Naive B cell (primary cell): ENCODE measurements around the gene IQCB1. TPM values are rescaled to one million over a fixed set of nuclear protein-coding genes. Genes with fewer than 3 reads are reported as not detected.
"Not testable (repeated sequence)": the region's sequence is repeated elsewhere in the genome, so short reads cannot be mapped to it uniquely, and the experiment has no call there.

Experiments used
- ATAC-seq, 2 donors: fragments of 150-1000 bp; cut with Tn5 transposase; 2 replicates each; pipeline ENCODE4 v1.10.0; 2021; ENCODE audit warnings: low read depth in 2 of 2, mild to moderate bottlenecking in 2 of 2, moderate library complexity in 2 of 2
- DNase-seq: peaks from one replicate; pipeline ENCODE4 v3.0.0; 2022
- H3K27ac Mint-ChIP-seq, 6 donors: one replicate each; pipeline ENCODE4 v1.8.0; 2020 to 2022; ENCODE audit warnings: mild to moderate bottlenecking in 6 of 6, mixed read lengths in 6 of 6, moderate library complexity in 5 of 6, inconsistent platforms in 2 of 6
- H3K27me3 Mint-ChIP-seq, 3 donors: one replicate each; pipeline ENCODE4 v1.8.0; 2021 to 2022; ENCODE audit warnings: mixed read lengths in 3 of 3, mild to moderate bottlenecking in 1 of 3
- H3K36me3 Mint-ChIP-seq, 2 donors: one replicate each; pipeline ENCODE4 v1.8.0; 2020 to 2022; ENCODE audit warnings: mixed read lengths in 2 of 2, inconsistent platforms in 1 of 2, mild to moderate bottlenecking in 1 of 2
- H3K4me1 Mint-ChIP-seq, 3 donors: one replicate each; pipeline ENCODE4 v1.8.0; 2020 to 2022; ENCODE audit warnings: mixed read lengths in 3 of 3, inconsistent platforms in 1 of 3, mild to moderate bottlenecking in 1 of 3, moderate library complexity in 1 of 3
- H3K4me3 Mint-ChIP-seq, 8 donors: one replicate each; pipeline ENCODE4 v1.8.0; 2020 to 2022; ENCODE audit warnings: mild to moderate bottlenecking in 8 of 8, mixed read lengths in 8 of 8, moderate library complexity in 8 of 8, inconsistent platforms in 2 of 8
- H3K9me3 Mint-ChIP-seq, 7 donors: one replicate each; pipeline ENCODE4 v1.8.0; 2020 to 2022; ENCODE audit warnings: mixed read lengths in 7 of 7, mild to moderate bottlenecking in 5 of 7, inconsistent platforms in 2 of 7, moderate library complexity in 1 of 7
- polyA plus RNA-seq, 6 donors: library from polyadenylated mRNA; unstranded; fragments of 300-500 nt; fragmentation: Illumina TruSeq; gene quantifications; one replicate each; pipeline ENCODE4 v1.2.3, GENCODE V29; 2021; ENCODE audit warnings: low read depth in 6 of 6

Gene IQCB1
- polyA plus RNA-seq, 6 donors from 2014 or later = 40.4 to 53.9 (median 46.7) TPM

DNA sequence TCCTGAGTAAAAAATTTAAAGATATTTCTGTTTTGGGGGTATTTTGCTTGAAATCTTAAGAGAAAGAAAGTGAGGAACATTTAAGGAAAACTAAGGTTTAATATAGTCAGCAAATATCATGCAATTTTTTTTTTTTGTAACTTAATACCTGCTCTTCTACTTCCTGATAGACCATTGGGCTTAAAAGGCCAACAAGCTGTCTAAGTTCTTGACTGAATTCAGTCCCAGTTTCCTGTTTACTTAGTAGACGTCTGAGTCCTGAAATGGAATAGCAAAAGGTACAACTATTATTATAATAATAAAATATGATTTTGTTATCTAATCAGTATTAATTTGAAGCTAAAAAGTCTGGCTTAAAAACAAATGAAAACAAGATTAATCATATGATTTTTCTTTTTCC is 37.9 kb downstream of the IQCB1 start:
- peaks cover 43 to 61% (median 45%) of the 10 kb centered on the region in 3 donors for H3K4me1 Mint-ChIP-seq
- peak overlapping the region in 2 of 6 donors; percentile 48 to 74 for H3K27ac Mint-ChIP-seq
- H3K9me3 Mint-ChIP-seq = peaks cover 0 to 7% (median 0%) of the 10 kb centered on the region in 7 donors
- DNase-seq (no peak), ATAC-seq (no peak)
- H3K4me3 Mint-ChIP-seq = peak overlapping the region in 4 of 8 donors; percentile 12 to 70 (median 30)
- no peaks in the 10 kb centered on the region for H3K27me3 Mint-ChIP-seq
- peaks cover 8 to 10% of the 10 kb centered on the region in 2 donors for H3K36me3 Mint-ChIP-seq

- H3K36me3 Mint-ChIP-seq = peaks cover 7 to 15% of the 10 kb centered on the region in 2 donors
- H3K4me1 Mint-ChIP-seq = peaks cover 32 to 55% (median 32%) of the 10 kb centered on the region in 3 donors
- peaks cover 0 to 2% (median 0%) of the 10 kb centered on the region in 7 donors for H3K9me3 Mint-ChIP-seq
- peak overlapping the region; percentile 7 to 92 (median 66) for H3K27ac Mint-ChIP-seq
- H3K4me3 Mint-ChIP-seq = peak overlapping the region; percentile 67 to 92 (median 84)
- ATAC-seq = peak; percentile 70 to 81
- no peak for DNase-seq
- no peaks in the 10 kb centered on the region for H3K27me3 Mint-ChIP-seq
Observed at GRCh38 chr3:121794264-121794983, 40.4 kb downstream of the IQCB1 start.

DNA sequence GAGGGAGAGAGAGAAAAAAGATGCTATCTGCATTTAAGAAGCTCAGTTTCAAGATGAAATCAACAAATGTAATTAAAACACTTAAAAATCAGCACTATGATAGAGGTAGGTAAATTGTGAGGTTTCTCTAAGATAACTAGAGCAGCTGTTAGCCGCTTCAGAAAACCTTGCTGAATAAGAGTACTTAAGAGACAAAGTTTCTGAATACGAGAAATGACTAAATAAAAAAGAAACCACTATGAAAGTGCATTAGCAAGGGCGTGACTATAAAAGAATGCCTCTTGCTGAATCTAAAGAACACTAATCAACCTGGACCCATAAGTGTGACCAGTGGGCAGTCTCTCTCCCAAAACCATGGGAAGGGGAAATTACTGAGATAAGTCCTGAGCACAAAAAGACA is 41.8 kb downstream of the IQCB1 start:
- peaks cover 39 to 64% (median 46%) of the 10 kb centered on the region in 3 donors for H3K4me1 Mint-ChIP-seq
- DNase-seq (no peak), ATAC-seq (peak; percentile 22 to 24)
- peak overlapping the region; percentile 67 to 92 (median 86) for H3K4me3 Mint-ChIP-seq
- peaks cover 0 to 2% (median 0%) of the 10 kb centered on the region in 7 donors for H3K9me3 Mint-ChIP-seq
- H3K36me3 Mint-ChIP-seq = peaks cover 20 to 29% of the 10 kb centered on the region in 2 donors
- no peaks in the 10 kb centered on the region for H3K27me3 Mint-ChIP-seq
- H3K27ac Mint-ChIP-seq = peak overlapping the region; percentile 86 to 98 (median 92)

- H3K4me3 Mint-ChIP-seq = peak overlapping the region in 1 of 8 donors; percentile 63
- H3K9me3 Mint-ChIP-seq = no peaks in the 10 kb centered on the region
- H3K4me1 Mint-ChIP-seq = peaks cover 15 to 36% (median 29%) of the 10 kb centered on the region in 3 donors
- H3K27me3 Mint-ChIP-seq = no peaks in the 10 kb centered on the region
- ATAC-seq = no peak
- H3K36me3 Mint-ChIP-seq = peaks cover 44 to 49% of the 10 kb centered on the region in 2 donors
- no peak for DNase-seq
- H3K27ac Mint-ChIP-seq = peak overlapping the region in 2 of 6 donors; percentile 62 to 66
Observed at GRCh38 chr3:121786485-121786884, 48.4 kb downstream of the IQCB1 start.

GRCh38 chr3:121782784-121783183 is 52.1 kb downstream of the IQCB1 start:
- H3K27me3 Mint-ChIP-seq, H3K4me3 Mint-ChIP-seq, H3K9me3 Mint-ChIP-seq, DNase-seq, ATAC-seq, H3K27ac Mint-ChIP-seq: not testable (repeated sequence)
- peaks cover 7 to 26% (median 17%) of the 10 kb centered on the region in 3 donors for H3K4me1 Mint-ChIP-seq
- peaks cover 49 to 50% of the 10 kb centered on the region in 2 donors for H3K36me3 Mint-ChIP-seq

DNA sequence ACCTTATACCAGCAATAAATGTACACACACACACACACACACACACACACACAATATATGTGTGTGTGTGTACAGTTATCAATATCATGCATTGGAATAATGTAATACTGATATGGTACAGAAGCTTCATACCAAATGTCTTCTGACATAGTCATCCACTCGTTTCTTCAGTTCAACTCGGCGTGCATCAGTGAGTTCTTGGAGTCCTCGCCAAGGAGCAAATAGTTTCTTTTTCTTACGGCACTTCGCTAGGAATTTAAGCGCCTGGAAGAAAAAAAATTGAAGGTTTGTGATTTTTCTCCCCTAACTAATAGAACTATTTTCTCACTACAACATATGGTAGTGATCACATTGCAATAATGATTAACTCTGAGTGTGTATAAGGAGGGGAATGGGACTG is 53.2 kb downstream of the IQCB1 start:
- Mint-ChIP-seq H3K36me3 (peaks cover 42 to 52% of the 10 kb centered on the region in 2 donors), H3K9me3 (no peaks in the 10 kb centered on the region), H3K27ac (peak overlapping the region in 1 of 6 donors; percentile 57), H3K27me3 (no peaks in the 10 kb centered on the region), H3K4me1 (peaks cover 4 to 22% (median 16%) of the 10 kb centered on the region in 3 donors), H3K4me3 (no peak overlapping the region)
- ATAC-seq (no peak), DNase-seq (no peak)

DNA sequence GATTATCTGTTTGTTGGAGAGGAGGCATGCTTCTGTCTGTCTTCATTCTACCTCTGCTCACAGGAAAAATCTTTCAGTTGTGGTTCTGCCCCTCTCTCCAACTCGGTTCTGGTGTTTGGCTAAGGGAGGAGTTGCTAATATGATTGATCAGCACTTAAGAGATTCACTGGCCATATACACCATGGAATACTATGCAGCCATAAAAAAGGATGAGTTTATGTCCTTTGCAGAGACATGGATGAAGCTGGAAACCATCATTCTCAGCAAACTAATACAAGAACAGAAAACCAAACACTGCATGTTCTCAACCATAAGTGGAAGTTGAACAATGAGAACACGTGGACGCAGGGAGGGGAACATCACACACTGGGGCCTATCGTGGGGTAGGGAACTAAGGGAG is 59.8 kb downstream of the IQCB1 start:
- H3K4me3 Mint-ChIP-seq, ATAC-seq, DNase-seq, H3K27me3 Mint-ChIP-seq, H3K4me1 Mint-ChIP-seq: not testable (repeated sequence)
- Mint-ChIP-seq H3K9me3 (peaks cover 0 to 11% (median 2%) of the 10 kb centered on the region in 7 donors), H3K36me3 (peaks cover 49 to 56% of the 10 kb centered on the region in 2 donors), H3K27ac (peak overlapping the region in 1 of 6 donors; percentile 58)

GRCh38 chr3:121769246-121769645 is 65.6 kb downstream of the IQCB1 start:
- Mint-ChIP-seq H3K36me3 (peaks cover 23 to 24% of the 10 kb centered on the region in 2 donors), H3K27ac (no peak overlapping the region), H3K4me1 (peaks cover 3 to 10% (median 6%) of the 10 kb centered on the region in 3 donors), H3K4me3 (no peak overlapping the region), H3K27me3 (no peaks in the 10 kb centered on the region), H3K9me3 (no peaks in the 10 kb centered on the region)
- DNase-seq (no peak), ATAC-seq (no peak)

DNA sequence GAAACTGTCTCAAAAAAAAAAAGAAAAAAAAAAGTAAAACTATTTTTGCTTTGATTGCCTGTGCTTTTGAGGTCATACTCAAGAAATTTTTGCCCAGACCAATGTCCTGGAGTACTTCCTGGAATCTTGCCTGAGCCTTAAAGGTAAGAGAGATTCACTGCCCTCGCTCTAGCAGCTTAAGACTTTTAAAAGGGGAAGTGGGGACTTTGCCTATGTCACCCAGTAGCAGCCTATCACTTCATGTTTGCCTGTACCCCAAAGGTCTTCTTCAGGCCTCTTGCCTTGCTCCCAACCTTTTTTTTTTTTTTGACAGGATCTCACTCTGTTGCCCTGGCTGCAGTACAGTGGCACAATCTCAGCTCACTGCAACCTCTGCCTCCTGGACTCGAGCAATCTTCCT is 66.4 kb downstream of the IQCB1 start:
- Mint-ChIP-seq H3K27ac (peak overlapping the region in 5 of 6 donors; percentile 49 to 84 (median 82)), H3K27me3 (no peaks in the 10 kb centered on the region), H3K4me3 (no peak overlapping the region), H3K36me3 (peaks cover 16% of the 10 kb centered on the region in 2 donors), H3K9me3 (no peaks in the 10 kb centered on the region), H3K4me1 (peaks cover 3 to 10% (median 6%) of the 10 kb centered on the region in 3 donors)
- ATAC-seq (peak; percentile 99), DNase-seq (peak; percentile 19)

- no peak for DNase-seq
Observed at GRCh38 chr3:121759541-121760202, 75.2 kb downstream of the IQCB1 start.

GRCh38 chr3:121758727-121759450 is 76.0 kb downstream of the IQCB1 start:
- no peaks in the 10 kb centered on the region for H3K36me3 Mint-ChIP-seq
- no peak overlapping the region for H3K4me3 Mint-ChIP-seq
- peaks cover 0 to 2% (median 0%) of the 10 kb centered on the region in 7 donors for H3K9me3 Mint-ChIP-seq
- DNase-seq = no peak
- no peak overlapping the region for H3K27ac Mint-ChIP-seq
- no peaks in the 10 kb centered on the region for H3K27me3 Mint-ChIP-seq
- H3K4me1 Mint-ChIP-seq = peaks cover 14 to 23% (median 22%) of the 10 kb centered on the region in 3 donors
- no peak for ATAC-seq

More at GRCh38 chr3:121759541-121760202, 75.2 kb downstream of the IQCB1 start:
- H3K4me3 Mint-ChIP-seq = no peak overlapping the region
- peak overlapping the region in 2 of 6 donors; percentile 42 to 69 for H3K27ac Mint-ChIP-seq
- H3K4me1 Mint-ChIP-seq = peaks cover 14 to 23% (median 22%) of the 10 kb centered on the region in 3 donors
- no peaks in the 10 kb centered on the region for H3K27me3 Mint-ChIP-seq
- peak; percentile 44 to 47 for ATAC-seq
- peaks cover 0 to 2% (median 0%) of the 10 kb centered on the region in 7 donors for H3K9me3 Mint-ChIP-seq
- no peaks in the 10 kb centered on the region for H3K36me3 Mint-ChIP-seq

DNA sequence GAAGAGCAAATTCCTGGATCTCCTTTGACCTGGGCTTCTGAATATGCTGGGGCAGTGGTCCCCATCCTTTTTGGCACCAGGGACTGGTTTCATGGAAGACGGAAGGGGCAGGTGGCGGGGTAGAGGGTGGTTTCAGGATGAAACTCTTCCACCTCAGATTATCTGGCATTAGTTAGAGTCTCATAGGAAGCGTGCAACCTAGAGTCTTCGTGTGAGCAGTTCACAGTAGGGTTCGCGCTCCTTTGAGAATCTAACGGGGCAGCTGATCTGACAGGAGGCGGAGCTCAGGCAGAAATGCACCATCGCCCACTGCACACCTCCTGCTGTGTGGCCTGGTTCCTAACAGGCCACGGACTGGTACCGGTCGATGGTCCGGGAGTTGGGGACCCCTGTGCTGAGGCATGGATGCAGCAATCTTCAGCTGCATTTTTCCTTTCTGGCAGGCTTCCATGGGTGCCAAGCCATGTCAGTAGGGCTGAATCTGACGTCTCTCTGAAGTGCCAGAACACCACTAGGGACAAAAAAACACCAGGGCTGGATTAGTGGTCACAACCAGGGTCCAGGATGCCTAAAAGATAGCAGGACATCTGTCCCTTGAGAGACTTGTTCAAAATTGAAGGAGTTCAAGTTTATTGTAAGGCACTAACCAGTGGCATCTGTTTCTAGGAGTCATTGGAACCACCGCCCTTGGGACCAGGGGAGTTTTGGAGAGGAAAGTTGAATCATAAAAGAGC is 76.9 kb downstream of the IQCB1 start:
- DNase-seq (no peak), ATAC-seq (no peak)
- H3K4me3 Mint-ChIP-seq = no peak overlapping the region
- peaks cover 14 to 23% (median 22%) of the 10 kb centered on the region in 3 donors for H3K4me1 Mint-ChIP-seq
- peaks cover 0 to 1% (median 0%) of the 10 kb centered on the region in 3 donors for H3K27me3 Mint-ChIP-seq
- peaks cover 0 to 2% (median 0%) of the 10 kb centered on the region in 7 donors for H3K9me3 Mint-ChIP-seq
- no peaks in the 10 kb centered on the region for H3K36me3 Mint-ChIP-seq
- peak overlapping the region in 1 of 6 donors; percentile 13 for H3K27ac Mint-ChIP-seq
